SIG-M5 treated with dmso at 0.1 percent for 504 hours (cell line): ENCODE measurements around the gene RBP3.
A peak's percentile ranks its signal among the peaks of the same experiment; 100 is the strongest.

Source experiments
- DNase-seq: peaks from one replicate; lab custom pipeline; 2025; ENCODE audit not compliant: unreplicated experiment; lab: John Stamatoyannopoulos, UW

The RBP3 gene

GRCh38 chr10:47336387-47337134, 11.6 kb upstream of the RBP3 start:
- no peak for DNase-seq

GRCh38 chr10:47337310-47337709, 10.9 kb upstream of the RBP3 start:
- no peak for DNase-seq

- DNase-seq = no peak
Observed at GRCh38 chr10:47339186-47339735, 8.9 kb upstream of the RBP3 start.

- DNase-seq = peak; percentile 48
Observed at GRCh38 chr10:47339759-47340607, 8.2 kb upstream of the RBP3 start.

GRCh38 chr10:47340608-47341170, 7.5 kb upstream of the RBP3 start:
- peak; percentile 42 for DNase-seq

GRCh38 chr10:47344996-47345870, 2.9 kb upstream of the RBP3 start:
- DNase-seq = no peak

GRCh38 chr10:47346581-47347302, 1.4 kb upstream of the RBP3 start:
- no peak for DNase-seq

GRCh38 chr10:47347303-47347675, 874 bp upstream of the RBP3 start:
- DNase-seq = no peak

- DNase-seq = no peak
Observed at GRCh38 chr10:47348661-47349470, 703 bp downstream of the RBP3 start.

- DNase-seq = no peak
Observed at GRCh38 chr10:47349516-47349915, 1.4 kb downstream of the RBP3 start.

GRCh38 chr10:47349941-47350371, 1.8 kb downstream of the RBP3 start:
- DNase-seq = no peak

GRCh38 chr10:47350671-47351640, 2.8 kb downstream of the RBP3 start:
- no peak for DNase-seq

GRCh38 chr10:47351899-47352815, 4.0 kb downstream of the RBP3 start:
- no peak for DNase-seq

GRCh38 chr10:47353351-47353750, 5.2 kb downstream of the RBP3 start:
- DNase-seq = no peak

GRCh38 chr10:47354165-47354564, 6.0 kb downstream of the RBP3 start:
- DNase-seq = no peak

GRCh38 chr10:47354900-47355299, 6.7 kb downstream of the RBP3 start:
- DNase-seq = no peak

- DNase-seq = no peak
Observed at GRCh38 chr10:47356708-47357107, 8.5 kb downstream of the RBP3 start.
